CMK (cell line): ENCODE measurements around the gene CLCN1.
"Not testable (repeated sequence)": the region's sequence is repeated elsewhere in the genome, so short reads cannot be mapped to it uniquely, and the experiment has no call there.

Source experiments
- DNase-seq: peaks from one replicate; pipeline ENCODE4 v3.0.0-alpha.2; 2010; ENCODE audit warnings: low read depth

The CLCN1 gene

GRCh38 chr7:143315776-143316175 is at the start of gene CLCN1:
Gene CLCN1, plus strand, starts transcription at chr7:143316111. Its CDS starts 102 bp downstream, at chr7:143316213.
- no peak for DNase-seq

GRCh38 chr7:143269251-143269650 is 46.7 kb upstream of the CLCN1 start:
- no peak for DNase-seq

GRCh38 chr7:143271240-143271639 is 44.7 kb upstream of the CLCN1 start:
- DNase-seq = no peak

GRCh38 chr7:143272871-143273270 is 43.0 kb upstream of the CLCN1 start:
- DNase-seq = no peak

GRCh38 chr7:143279186-143280098 is 36.5 kb upstream of the CLCN1 start:
- no peak for DNase-seq

GRCh38 chr7:143280160-143280559 is 35.8 kb upstream of the CLCN1 start:
- no peak for DNase-seq

- DNase-seq = no peak
These were observed 35.3 kb upstream of the CLCN1 start for GRCh38 chr7:143280566-143280965.

GRCh38 chr7:143281529-143281928 is 34.4 kb upstream of the CLCN1 start:
- DNase-seq = no peak

- no peak for DNase-seq
These were observed 33.8 kb upstream of the CLCN1 start for GRCh38 chr7:143282124-143282523.

GRCh38 chr7:143283381-143283780 is 32.5 kb upstream of the CLCN1 start:
- no peak for DNase-seq

GRCh38 chr7:143284591-143285469 is 31.1 kb upstream of the CLCN1 start, which contains the start of gene TMEM139:
Gene TMEM139, plus strand, starts transcription at chr7:143284958. Its CDS starts 1,000 bp downstream, at chr7:143285958.
- DNase-seq = no peak

GRCh38 chr7:143285470-143285778 is 30.5 kb upstream of the CLCN1 start:
- no peak for DNase-seq

GRCh38 chr7:143285806-143286521 is 29.9 kb upstream of the CLCN1 start:
- DNase-seq = no peak

GRCh38 chr7:143286522-143286890 is 29.4 kb upstream of the CLCN1 start:
- DNase-seq = no peak

GRCh38 chr7:143287339-143287934 is 28.5 kb upstream of the CLCN1 start:
- DNase-seq = no peak

GRCh38 chr7:143287935-143288826 is 27.7 kb upstream of the CLCN1 start, which contains the start of gene CASP2:
Gene CASP2, plus strand, starts transcription at chr7:143288351. Its CDS starts 105 bp downstream, at chr7:143288456.
- peak; percentile 85 for DNase-seq

- no peak for DNase-seq
These were observed 27.1 kb upstream of the CLCN1 start for GRCh38 chr7:143288836-143289235.

GRCh38 chr7:143289421-143289820 is 26.5 kb upstream of the CLCN1 start:
- no peak for DNase-seq

GRCh38 chr7:143289888-143290287 is 26.0 kb upstream of the CLCN1 start:
- DNase-seq = not testable (repeated sequence)

- DNase-seq = no peak
These were observed 25.6 kb upstream of the CLCN1 start for GRCh38 chr7:143290293-143290692.

- no peak for DNase-seq
These were observed 23.0 kb upstream of the CLCN1 start for GRCh38 chr7:143292876-143293275.
